ENCODE measurements around the gene MTA2.

MTA2 gene

GRCh38 chr11:62621567-62622470, 20.2 kb upstream of the MTA2 start, which contains the start of gene B3GAT3 (continued):
- TF ChIP-seq ZNF654 (tag by site-specific recombination; IDR thresholded peaks at IDR 0.05; ENCODE audit: low read depth): no peak
- TF ChIP-seq ZFP69B (tag by site-specific recombination; IDR thresholded peaks at IDR 0.05): 0 out of 2 replicates have a peak, but pooled peaks have one; percentile 28
- TF ChIP-seq KLF1 (tag by site-specific recombination; IDR thresholded peaks at IDR 0.05): peak; percentile 76
- TF ChIP-seq RBAK (tag by site-specific recombination; IDR thresholded peaks at IDR 0.05): no peak
- peak; percentile 89 for TF ChIP-seq BCL11A (tag by site-specific recombination; IDR thresholded peaks at IDR 0.05; ENCODE audit: low read depth)
- TF ChIP-seq ATF2 (tag by site-specific recombination; IDR thresholded peaks at IDR 0.05; ENCODE audit: low read depth): peak; percentile 99
- peak; percentile 74 for TF ChIP-seq ZNF10 (tag by site-specific recombination; IDR thresholded peaks at IDR 0.05)
- no peak for TF ChIP-seq ZNF513 (tag by site-specific recombination; IDR thresholded peaks at IDR 0.05)
- TF ChIP-seq ZNF174 (tag by site-specific recombination; IDR thresholded peaks at IDR 0.05): no peak
- no peak for TF ChIP-seq ZNF785 (tag by site-specific recombination; IDR thresholded peaks at IDR 0.05)
- TF ChIP-seq PBX3 (CRISPR knock-in tag; IDR thresholded peaks at IDR 0.05): 0 out of 2 replicates have a peak, but pooled peaks have one; percentile 65
- no peak for TF ChIP-seq HOXA7 (CRISPR knock-in tag; IDR thresholded peaks at IDR 0.05; ENCODE audit: borderline replicate concordance)
- TF ChIP-seq ZNF433 (tag by site-specific recombination; IDR thresholded peaks at IDR 0.05; ENCODE audit: low read depth): no peak
- peak; percentile 32; the same call in 1 of the 2 replicates for TF ChIP-seq PRDM10 (tag by site-specific recombination; IDR thresholded peaks at IDR 0.05)
- peak; percentile 49 for TF ChIP-seq GLIS1 (tag by site-specific recombination; IDR thresholded peaks at IDR 0.05)
- 0 out of 2 replicates have a peak, but pooled peaks have one; percentile 16 for TF ChIP-seq ZNF501 (tag by site-specific recombination; IDR thresholded peaks at IDR 0.05)
- TF ChIP-seq KLF8 (tag by site-specific recombination; IDR thresholded peaks at IDR 0.05): peak; percentile 91
- TF ChIP-seq KLF16 (tag by site-specific recombination; IDR thresholded peaks at IDR 0.05): peak; percentile 65; the same call in 1 of the 2 replicates
- no peak for TF ChIP-seq GLI4 (tag by site-specific recombination; IDR thresholded peaks at IDR 0.05)
- no peak for TF ChIP-seq ZNF274 (IDR thresholded peaks at IDR 0.05; ENCODE audit: low read length)
- TF ChIP-seq ZNF274 (tag by site-specific recombination; IDR thresholded peaks at IDR 0.05; ENCODE audit: borderline replicate concordance): no peak
- peak; percentile 67 for TF ChIP-seq ZBTB17 (tag by site-specific recombination; IDR thresholded peaks at IDR 0.05)
- TF ChIP-seq ZXDB (tag by site-specific recombination; IDR thresholded peaks at IDR 0.05): peak; percentile 57
- 0 out of 2 replicates have a peak, but pooled peaks have one; percentile 38 for TF ChIP-seq ZBTB10 (tag by site-specific recombination; IDR thresholded peaks at IDR 0.05)
- TF ChIP-seq ZNF335 (tag by site-specific recombination; conservative IDR thresholded peaks at IDR 0.05): peak; percentile 49
- TF ChIP-seq PRDM6 (tag by site-specific recombination; IDR thresholded peaks at IDR 0.05): no peak
- no peak for TF ChIP-seq ZNF394 (tag by site-specific recombination; IDR thresholded peaks at IDR 0.05; ENCODE audit: borderline replicate concordance)

Measured in HEK293 (cell line).